Esophagus muscularis mucosa (tissue), 4 donors: ENCODE data around the gene FXYD3.

Experiments used
- EP300 ChIP-seq: sonication (generic); formaldehyde crosslinking; IDR thresholded peaks from one replicate; pipeline ENCODE4 v1.6.1; 2017; ENCODE audit warnings: antibody characterized with exemption
- POLR2A ChIP-seq: fragments of 450-650 bp; IDR thresholded peaks from one replicate; pipeline ENCODE4 v1.6.1; 2017; ENCODE audit warnings: antibody characterized with exemption, moderate library complexity, mild to moderate bottlenecking, low read depth
- POLR2AphosphoS5 ChIP-seq, 2 donors: sonication (generic); formaldehyde crosslinking; IDR thresholded peaks; one replicate each; pipeline ENCODE4 v1.6.1; 2017; ENCODE audit warnings: antibody characterized with exemption in 2 of 2
- TF ChIP-seq, protein P1 (sequence below), 3 experiments: fragments of 200-600 bp in 2 of 3; fragments of 450-650 bp in 1 of 3; sonication (generic) in 2 of 3; IDR thresholded peaks; one replicate each; pipeline ENCODE4 v1.5.1; 2017 to 2019; ENCODE audit warnings: antibody characterized with exemption in 3 of 3, mild to moderate bottlenecking in 2 of 3, moderate library complexity in 1 of 3

DNA sequence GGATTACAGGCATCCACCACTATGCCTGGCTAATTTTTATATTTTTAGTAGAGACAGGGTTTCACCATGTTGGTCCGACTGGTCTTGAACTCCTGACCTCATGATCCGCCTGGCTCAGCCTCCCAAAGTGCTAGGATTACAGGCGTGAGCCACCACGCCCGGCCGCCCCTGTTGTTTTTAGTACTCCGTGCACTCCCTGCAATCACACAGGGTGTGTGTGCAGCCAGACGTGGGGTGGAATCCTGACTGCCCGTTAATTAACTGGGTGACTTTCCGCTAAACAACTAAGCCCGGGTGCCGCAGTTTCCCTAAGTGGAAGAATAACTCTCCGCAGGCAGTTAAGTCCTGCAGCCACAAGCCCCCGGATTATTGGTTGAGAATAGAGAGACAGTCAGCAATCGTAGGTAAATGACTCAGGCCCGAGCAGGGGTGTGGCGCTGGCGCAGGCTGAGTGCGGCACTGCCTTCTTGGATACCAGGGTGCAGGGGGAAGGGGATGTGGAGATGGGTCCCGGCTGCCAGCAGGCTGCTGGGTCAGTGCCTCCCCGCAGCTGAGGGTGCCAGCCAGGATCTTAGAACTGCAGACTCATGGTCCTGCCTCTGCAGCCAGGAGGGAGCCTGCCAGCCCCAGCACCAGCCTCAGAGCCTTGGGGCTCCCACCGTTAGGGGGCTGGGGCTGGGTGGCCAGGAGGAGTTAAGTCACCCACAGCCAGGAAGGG lies 6.1 kb upstream of the FXYD3 start:
- TF ChIP-seq EP300 (no peak), POLR2A (no peak), POLR2AphosphoS5 (IDR thresholded peaks at IDR 0.05) (peak in 1 of 2 donors; percentile 22)
- TF ChIP-seq, protein P1, sequence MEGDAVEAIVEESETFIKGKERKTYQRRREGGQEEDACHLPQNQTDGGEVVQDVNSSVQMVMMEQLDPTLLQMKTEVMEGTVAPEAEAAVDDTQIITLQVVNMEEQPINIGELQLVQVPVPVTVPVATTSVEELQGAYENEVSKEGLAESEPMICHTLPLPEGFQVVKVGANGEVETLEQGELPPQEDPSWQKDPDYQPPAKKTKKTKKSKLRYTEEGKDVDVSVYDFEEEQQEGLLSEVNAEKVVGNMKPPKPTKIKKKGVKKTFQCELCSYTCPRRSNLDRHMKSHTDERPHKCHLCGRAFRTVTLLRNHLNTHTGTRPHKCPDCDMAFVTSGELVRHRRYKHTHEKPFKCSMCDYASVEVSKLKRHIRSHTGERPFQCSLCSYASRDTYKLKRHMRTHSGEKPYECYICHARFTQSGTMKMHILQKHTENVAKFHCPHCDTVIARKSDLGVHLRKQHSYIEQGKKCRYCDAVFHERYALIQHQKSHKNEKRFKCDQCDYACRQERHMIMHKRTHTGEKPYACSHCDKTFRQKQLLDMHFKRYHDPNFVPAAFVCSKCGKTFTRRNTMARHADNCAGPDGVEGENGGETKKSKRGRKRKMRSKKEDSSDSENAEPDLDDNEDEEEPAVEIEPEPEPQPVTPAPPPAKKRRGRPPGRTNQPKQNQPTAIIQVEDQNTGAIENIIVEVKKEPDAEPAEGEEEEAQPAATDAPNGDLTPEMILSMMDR (IDR thresholded peaks at IDR 0.05): no peak
